Heart left ventricle (tissue), 13 donors: ENCODE measurements around the gene CAPZA1.

Source experiments
- POLR2A ChIP-seq, 2 donors: fragments of 450-650 bp; IDR thresholded peaks; one replicate each; pipeline ENCODE4 v1.6.1; 2017; ENCODE audit warnings: antibody characterized with exemption in 2 of 2, mild to moderate bottlenecking in 2 of 2, moderate library complexity in 2 of 2
- TF ChIP-seq, protein P1 (sequence below), 12 donors: fragments of 200-600 bp; sonication (generic) in 4 of 12; IDR thresholded peaks; one replicate each; pipeline versions ENCODE4 v1.5.0 to v1.8.0; 2018 to 2022; ENCODE audit warnings: antibody characterized with exemption in 12 of 12, mild to moderate bottlenecking in 5 of 12
- donor health status: ischemic (EF 13 %, LVEDD 7.1; RV severe dilation, severe dysfunction).
- donor health status: DM: no; HTN: yes; CAD: no.
- donor health status: DM: no; HTN: no; CAD: no.
- donor health status: ischemic (EF 25% LVEDD 6.9; RV normal size, moderate dysfunction).
- donor health status: ischemic (EF 25% LVEDD 5.7; RV mildly dilated, moderate dysfunction).
- donor health status: ischemic (EF 35%, LVEDD 5.7; RV mildly dilated, moderate dysfunction).
- donor health status: nonischemic (EF 11% LVEDD 7.7; RV severe dilation, severe dysfunction).
- donor health status: DM: yes; HTN: yes; CAD: no.
- donor health status: PGD.
- donor health status: ischemic (EF 29% LVEDD 5.4; RV normal size, mild dysfunction).
- donor health status: nonischemic (EF 23%, LVEDD 6.1; RV moderate dilation, normal function).

DNA sequence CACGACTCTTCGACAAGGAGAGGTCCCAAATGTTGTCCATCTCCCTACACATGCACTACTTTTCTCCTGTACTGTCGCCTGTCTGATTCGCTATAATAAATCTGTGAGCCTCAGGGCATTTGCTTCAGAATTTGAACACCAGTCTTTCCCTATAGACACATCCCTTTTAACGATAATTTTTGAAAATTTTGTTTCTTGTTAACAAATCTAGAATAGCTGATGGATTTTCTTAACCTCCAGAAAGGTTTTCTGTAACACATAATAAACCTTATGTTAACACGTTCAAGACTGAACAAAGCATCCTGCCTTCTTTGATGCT lies 704 bp downstream of the CAPZA1 start:
- no peak for TF ChIP-seq POLR2A (IDR thresholded peaks at IDR 0.05)
- TF ChIP-seq, protein P1, sequence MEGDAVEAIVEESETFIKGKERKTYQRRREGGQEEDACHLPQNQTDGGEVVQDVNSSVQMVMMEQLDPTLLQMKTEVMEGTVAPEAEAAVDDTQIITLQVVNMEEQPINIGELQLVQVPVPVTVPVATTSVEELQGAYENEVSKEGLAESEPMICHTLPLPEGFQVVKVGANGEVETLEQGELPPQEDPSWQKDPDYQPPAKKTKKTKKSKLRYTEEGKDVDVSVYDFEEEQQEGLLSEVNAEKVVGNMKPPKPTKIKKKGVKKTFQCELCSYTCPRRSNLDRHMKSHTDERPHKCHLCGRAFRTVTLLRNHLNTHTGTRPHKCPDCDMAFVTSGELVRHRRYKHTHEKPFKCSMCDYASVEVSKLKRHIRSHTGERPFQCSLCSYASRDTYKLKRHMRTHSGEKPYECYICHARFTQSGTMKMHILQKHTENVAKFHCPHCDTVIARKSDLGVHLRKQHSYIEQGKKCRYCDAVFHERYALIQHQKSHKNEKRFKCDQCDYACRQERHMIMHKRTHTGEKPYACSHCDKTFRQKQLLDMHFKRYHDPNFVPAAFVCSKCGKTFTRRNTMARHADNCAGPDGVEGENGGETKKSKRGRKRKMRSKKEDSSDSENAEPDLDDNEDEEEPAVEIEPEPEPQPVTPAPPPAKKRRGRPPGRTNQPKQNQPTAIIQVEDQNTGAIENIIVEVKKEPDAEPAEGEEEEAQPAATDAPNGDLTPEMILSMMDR (IDR thresholded peaks at IDR 0.05) = no peak
